Naive thymus-derived CD8-positive, alpha-beta T cell (primary cell): ENCODE results near the gene APOOL. TPM values are rescaled to one million over a fixed set of nuclear protein-coding genes. Genes with fewer than 3 reads are reported as not detected.

Source experiments
- ATAC-seq, 2 donors: fragments of 150-1000 bp; cut with Tn5 transposase in 1 of 2; sonication (Bioruptor Pico), chemical (Tn5 transposase) in 1 of 2; 1 replicate in 1 of 2; 2 replicates in 1 of 2; pipeline ENCODE4 v1.10.0; 2021; ENCODE audit warnings: mild to moderate bottlenecking in 2 of 2, moderate library complexity in 2 of 2
- POLR2A ChIA-PET: fragments of 350-600 bp; sonication (Branson Sonifier 250); formaldehyde crosslinking; loops from one replicate; lab custom pipeline; 2021; ENCODE audit warnings: antibody characterized with exemption; lab: Charles Lee
- DNase-seq, 10 donors: peaks; one replicate each; pipeline versions ENCODE4 v3.0.0 to v3.0.0-alpha.2; 2020 to 2022
- H3K27ac Mint-ChIP-seq, 10 donors: one replicate each; pipeline ENCODE4 v1.8.0; 2020 to 2022; ENCODE audit warnings: mild to moderate bottlenecking in 10 of 10, mixed read lengths in 10 of 10, moderate library complexity in 4 of 10, inconsistent platforms in 1 of 10
- H3K27me3 Mint-ChIP-seq, 5 donors: one replicate each; pipeline ENCODE4 v1.8.0; 2021 to 2022; ENCODE audit warnings: mixed read lengths in 5 of 5
- H3K36me3 Mint-ChIP-seq, 3 donors: one replicate each; pipeline ENCODE4 v1.8.0; 2020 to 2022; ENCODE audit warnings: mixed read lengths in 3 of 3, mild to moderate bottlenecking in 2 of 3, inconsistent platforms in 1 of 3
- H3K4me1 Mint-ChIP-seq, 4 donors: one replicate each; pipeline ENCODE4 v1.8.0; 2021 to 2022; ENCODE audit warnings: mixed read lengths in 4 of 4
- H3K4me3 Mint-ChIP-seq, 10 donors: one replicate each; pipeline ENCODE4 v1.8.0; 2020 to 2022; ENCODE audit warnings: mild to moderate bottlenecking in 10 of 10, mixed read lengths in 10 of 10, moderate library complexity in 6 of 10, inconsistent platforms in 1 of 10
- H3K9me3 Mint-ChIP-seq, 9 donors: one replicate each; pipeline ENCODE4 v1.8.0; 2020 to 2022; ENCODE audit warnings: mixed read lengths in 9 of 9, mild to moderate bottlenecking in 3 of 9, inconsistent platforms in 1 of 9, moderate library complexity in 1 of 9
- polyA plus RNA-seq, 3 donors: library from polyadenylated mRNA; unstranded; fragments of 300-500 nt; fragmentation: Illumina TruSeq; gene quantifications; one replicate each; pipeline ENCODE4 v1.2.3, GENCODE V29; 2021
- total RNA-seq, 8 experiments: library from RNA in 2 of 8; stranded (reverse) in 2 of 8; gene quantifications; one replicate each; pipeline ENCODE4 v1.2.3 and lab custom pipeline; 2021 to 2026

The APOOL gene
- total and polyA plus RNA-seq, 5 experiments from 2014 or later: 3.5 to 12.0 (median 5.3) TPM

- Mint-ChIP-seq H3K9me3 (no peaks in the 10 kb centered on the region), H3K4me1 (no peaks in the 10 kb centered on the region), H3K27ac (no peak overlapping the region), H3K36me3 (no peaks in the 10 kb centered on the region), H3K27me3 (no peaks in the 10 kb centered on the region), H3K4me3 (no peak overlapping the region)
- POLR2A ChIA-PET: no interaction called here
- ATAC-seq: no peak
- DNase-seq: no peak
Observed at GRCh38 chrX:85107407-85107806, 103.7 kb downstream of the APOOL start.

GRCh38 chrX:85108165-85108564 is 104.5 kb downstream of the APOOL start:
- POLR2A ChIA-PET: no interaction called here
- Mint-ChIP-seq H3K4me3 (no peak overlapping the region), H3K36me3 (no peaks in the 10 kb centered on the region), H3K4me1 (no peaks in the 10 kb centered on the region), H3K27me3 (no peaks in the 10 kb centered on the region), H3K27ac (no peak overlapping the region), H3K9me3 (no peaks in the 10 kb centered on the region)
- ATAC-seq (no peak), DNase-seq (no peak)

GRCh38 chrX:85109235-85109634 is 105.6 kb downstream of the APOOL start:
- no peaks in the 10 kb centered on the region for H3K9me3 Mint-ChIP-seq
- no peaks in the 10 kb centered on the region for H3K27me3 Mint-ChIP-seq
- H3K27ac Mint-ChIP-seq: no peak overlapping the region
- H3K4me3 Mint-ChIP-seq: no peak overlapping the region
- H3K36me3 Mint-ChIP-seq: no peaks in the 10 kb centered on the region
- ATAC-seq (no peak), DNase-seq (no peak)
- no peaks in the 10 kb centered on the region for H3K4me1 Mint-ChIP-seq
- POLR2A ChIA-PET: no interaction called here

- DNase-seq (peak in 3 of 10 donors; percentile 2 to 7 (median 4)), ATAC-seq (no peak)
- POLR2A ChIA-PET: no interaction called here
- no peaks in the 10 kb centered on the region for H3K4me1 Mint-ChIP-seq
- H3K9me3 Mint-ChIP-seq: no peaks in the 10 kb centered on the region
- no peak overlapping the region for H3K4me3 Mint-ChIP-seq
- H3K27me3 Mint-ChIP-seq: peaks cover 0 to 1% (median 0%) of the 10 kb centered on the region in 5 donors
- no peak overlapping the region for H3K27ac Mint-ChIP-seq
- H3K36me3 Mint-ChIP-seq: no peaks in the 10 kb centered on the region
Observed at GRCh38 chrX:85111347-85111746, 107.7 kb downstream of the APOOL start.

- no peak overlapping the region for H3K27ac Mint-ChIP-seq
- ATAC-seq: no peak
Observed at GRCh38 chrX:85112293-85112692, 108.6 kb downstream of the APOOL start.

GRCh38 chrX:85113746-85114145 is 110.1 kb downstream of the APOOL start:
- ATAC-seq: no peak
- H3K9me3 Mint-ChIP-seq: no peaks in the 10 kb centered on the region
- no peak overlapping the region for H3K4me3 Mint-ChIP-seq
- H3K4me1 Mint-ChIP-seq: no peaks in the 10 kb centered on the region
- H3K27me3 Mint-ChIP-seq: peaks cover 0 to 1% (median 0%) of the 10 kb centered on the region in 5 donors
- H3K36me3 Mint-ChIP-seq: no peaks in the 10 kb centered on the region
- POLR2A ChIA-PET: no interaction called here
- no peak for DNase-seq
- H3K27ac Mint-ChIP-seq: no peak overlapping the region

More at GRCh38 chrX:85112293-85112692, 108.6 kb downstream of the APOOL start:
- Mint-ChIP-seq H3K4me1 (no peaks in the 10 kb centered on the region), H3K4me3 (no peak overlapping the region), H3K36me3 (no peaks in the 10 kb centered on the region), H3K27me3 (peaks cover 0 to 1% (median 0%) of the 10 kb centered on the region in 5 donors), H3K9me3 (no peaks in the 10 kb centered on the region)
- no peak for DNase-seq
- POLR2A ChIA-PET: no interaction called here

GRCh38 chrX:85114171-85114570 is 110.5 kb downstream of the APOOL start:
- POLR2A ChIA-PET: no interaction called here
- no peaks in the 10 kb centered on the region for H3K36me3 Mint-ChIP-seq
- DNase-seq (no peak), ATAC-seq (no peak)
- H3K27ac Mint-ChIP-seq: no peak overlapping the region
- H3K9me3 Mint-ChIP-seq: no peaks in the 10 kb centered on the region
- no peak overlapping the region for H3K4me3 Mint-ChIP-seq
- no peaks in the 10 kb centered on the region for H3K4me1 Mint-ChIP-seq
- H3K27me3 Mint-ChIP-seq: peaks cover 0 to 1% (median 0%) of the 10 kb centered on the region in 5 donors

GRCh38 chrX:85114776-85115175 is 111.1 kb downstream of the APOOL start:
- H3K27ac Mint-ChIP-seq: no peak overlapping the region
- H3K4me3 Mint-ChIP-seq: no peak overlapping the region
- H3K36me3 Mint-ChIP-seq: no peaks in the 10 kb centered on the region
- H3K27me3 Mint-ChIP-seq: peaks cover 0 to 1% (median 0%) of the 10 kb centered on the region in 5 donors
- POLR2A ChIA-PET: no interaction called here
- ATAC-seq (no peak), DNase-seq (no peak)
- no peaks in the 10 kb centered on the region for H3K9me3 Mint-ChIP-seq
- no peaks in the 10 kb centered on the region for H3K4me1 Mint-ChIP-seq

- Mint-ChIP-seq H3K4me1 (no peaks in the 10 kb centered on the region), H3K4me3 (no peak overlapping the region), H3K36me3 (no peaks in the 10 kb centered on the region), H3K9me3 (no peaks in the 10 kb centered on the region), H3K27ac (no peak overlapping the region), H3K27me3 (peaks cover 0 to 1% (median 0%) of the 10 kb centered on the region in 5 donors)
- POLR2A ChIA-PET: no interaction called here
- no peak for DNase-seq
- no peak for ATAC-seq
Observed at GRCh38 chrX:85115252-85115651, 111.6 kb downstream of the APOOL start.

- Mint-ChIP-seq H3K4me3 (no peak overlapping the region), H3K36me3 (peaks cover 0 to 4% (median 0%) of the 10 kb centered on the region in 3 donors), H3K27ac (no peak overlapping the region), H3K4me1 (no peaks in the 10 kb centered on the region), H3K9me3 (peaks cover 0 to 4% (median 0%) of the 10 kb centered on the region in 9 donors), H3K27me3 (peaks cover 0 to 10% (median 4%) of the 10 kb centered on the region in 5 donors)
- DNase-seq: no peak
- ATAC-seq: no peak
- POLR2A ChIA-PET: no interaction called here
Observed at GRCh38 chrX:85136409-85136808, 132.7 kb downstream of the APOOL start.

GRCh38 chrX:85139422-85139821 is 135.7 kb downstream of the APOOL start:
- peaks cover 0 to 5% (median 4%) of the 10 kb centered on the region in 5 donors for H3K27me3 Mint-ChIP-seq
- peaks cover 0 to 3% (median 0%) of the 10 kb centered on the region in 3 donors for H3K36me3 Mint-ChIP-seq
- ATAC-seq: no peak
- POLR2A ChIA-PET: no interaction called here
- no peaks in the 10 kb centered on the region for H3K4me1 Mint-ChIP-seq
- no peak overlapping the region for H3K4me3 Mint-ChIP-seq
- no peak overlapping the region for H3K27ac Mint-ChIP-seq
- H3K9me3 Mint-ChIP-seq: peaks cover 0 to 3% (median 0%) of the 10 kb centered on the region in 9 donors
- no peak for DNase-seq

GRCh38 chrX:85140964-85141363 is 137.3 kb downstream of the APOOL start:
- Mint-ChIP-seq H3K36me3 (no peaks in the 10 kb centered on the region), H3K27me3 (no peaks in the 10 kb centered on the region), H3K4me1 (no peaks in the 10 kb centered on the region), H3K4me3 (no peak overlapping the region), H3K9me3 (peaks cover 0 to 3% (median 0%) of the 10 kb centered on the region in 9 donors), H3K27ac (no peak overlapping the region)
- ATAC-seq (no peak), DNase-seq (no peak)
- POLR2A ChIA-PET: no interaction called here
